ENCODE measurements around the gene C1orf87.
A peak's percentile ranks its signal among the peaks of the same experiment; 100 is the strongest.

The C1orf87 gene

DNA sequence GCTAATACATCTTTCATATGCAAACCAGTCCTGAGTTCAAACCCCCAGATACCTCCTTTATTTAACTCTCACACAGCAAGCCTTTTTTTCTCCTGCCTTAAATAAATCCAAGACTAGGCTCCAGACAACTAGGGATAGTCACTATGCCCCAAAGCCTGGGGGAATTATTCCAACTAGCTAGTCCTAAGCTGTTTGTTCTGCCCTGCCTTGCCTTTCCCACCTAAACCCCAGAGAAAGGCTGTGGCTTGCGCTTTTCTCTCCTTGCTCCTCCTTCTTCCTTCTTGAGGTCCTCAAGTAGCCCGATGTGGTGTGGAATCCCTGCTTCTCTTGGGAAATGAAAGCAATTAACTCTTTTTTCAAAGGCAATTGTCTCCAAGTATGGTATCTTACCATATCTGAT, 31.8 kb downstream of the C1orf87 start:
- Histone ChIP-seq H3K4me1 (ENCODE audit: control insufficient read depth, low read depth, low read length) (no peaks in the 10 kb centered on the region), H3K56ac (ENCODE audit: low read length) (no peak overlapping the region), H2AK5ac (ENCODE audit: low read length) (no peak overlapping the region), H3K18ac (ENCODE audit: low read length) (no peak overlapping the region), H3K27me3 (ENCODE audit: insufficient read depth, low read length, poor library complexity) (no peaks in the 10 kb centered on the region), H4K5ac (ENCODE audit: low read length) (no peak overlapping the region), H3K4ac (ENCODE audit: low read depth, low read length) (no peak overlapping the region), H3K23ac (ENCODE audit: low read length) (no peak overlapping the region), H4K8ac (ENCODE audit: low read depth, low read length) (no peak overlapping the region), H2BK15ac (replicated peaks; ENCODE audit: low read depth) (no peak overlapping the region), H2BK120ac (ENCODE audit: low read depth, low read length) (no peak overlapping the region), H2BK5ac (ENCODE audit: low read length) (no peak overlapping the region), H3K79me1 (ENCODE audit: low read length) (no peaks in the 10 kb centered on the region), H3K27ac (ENCODE audit: low read depth, low read length) (no peak overlapping the region), H3K36me3 (ENCODE audit: control insufficient read depth, insufficient read depth, low read length) (no peaks in the 10 kb centered on the region), H3K9ac (ENCODE audit: low read length) (no peak overlapping the region), H3K4me2 (ENCODE audit: low read length) (no peak overlapping the region), H3K4me3 (ENCODE audit: low read length) (no peak overlapping the region), H3K79me2 (ENCODE audit: control insufficient read depth, insufficient read depth, low read length) (no peaks in the 10 kb centered on the region)
- WGBS (ENCODE audit: extremely low coverage, insufficient coverage, low lambda C conversion rate), result no CpG with 5 or more reads among the region's 2 CpGs
- DNase-seq, result no peak

DNA sequence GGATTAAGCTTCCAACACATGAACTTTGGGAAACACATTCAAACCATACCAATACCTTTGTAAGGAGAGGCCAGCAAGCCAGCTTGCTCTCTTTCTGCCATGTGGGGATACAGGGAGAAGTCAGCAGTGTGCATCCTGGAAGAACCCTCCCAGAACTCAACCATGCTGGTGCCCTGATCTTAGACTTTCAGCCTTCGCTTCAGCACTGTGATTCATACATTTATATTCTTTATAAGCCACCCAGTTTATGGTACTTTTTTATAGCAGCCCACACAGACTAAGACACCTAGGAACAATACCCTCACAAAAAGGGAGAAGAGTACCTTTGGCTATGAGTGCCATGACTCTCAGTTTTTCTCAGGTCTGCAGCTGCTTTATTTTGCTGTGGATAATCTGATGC, 35.9 kb downstream of the C1orf87 start:
- Histone ChIP-seq H3K27ac (ENCODE audit: low read depth, low read length) (no peak overlapping the region), H4K8ac (ENCODE audit: low read depth, low read length) (no peak overlapping the region), H2AK5ac (ENCODE audit: low read length) (no peak overlapping the region), H4K5ac (ENCODE audit: low read length) (no peak overlapping the region), H3K56ac (ENCODE audit: low read length) (no peak overlapping the region), H3K27me3 (ENCODE audit: insufficient read depth, low read length, poor library complexity) (no peaks in the 10 kb centered on the region), H3K4me3 (ENCODE audit: low read length) (no peak overlapping the region), H3K4ac (ENCODE audit: low read depth, low read length) (no peak overlapping the region), H3K9ac (ENCODE audit: low read length) (no peak overlapping the region), H3K4me1 (ENCODE audit: control insufficient read depth, low read depth, low read length) (no peaks in the 10 kb centered on the region), H3K36me3 (ENCODE audit: control insufficient read depth, insufficient read depth, low read length) (no peaks in the 10 kb centered on the region), H2BK120ac (ENCODE audit: low read depth, low read length) (no peak overlapping the region), H3K4me2 (ENCODE audit: low read length) (no peak overlapping the region), H2BK5ac (ENCODE audit: low read length) (no peak overlapping the region), H3K18ac (ENCODE audit: low read length) (no peak overlapping the region), H3K79me1 (ENCODE audit: low read length) (no peaks in the 10 kb centered on the region), H3K23ac (ENCODE audit: low read length) (no peak overlapping the region), H3K79me2 (ENCODE audit: control insufficient read depth, insufficient read depth, low read length) (no peaks in the 10 kb centered on the region), H2BK15ac (replicated peaks; ENCODE audit: low read depth) (no peak overlapping the region)
- WGBS (ENCODE audit: extremely low coverage, insufficient coverage, low lambda C conversion rate), result no CpG with 5 or more reads among the region's 1 CpG
- no peak for DNase-seq

GRCh38 chr1:60036856-60037460, 36.6 kb downstream of the C1orf87 start:
- no CpG with 5 or more reads among the region's 6 CpGs for WGBS (ENCODE audit: extremely low coverage, insufficient coverage, low lambda C conversion rate)
- Histone ChIP-seq H3K18ac (ENCODE audit: low read length) (no peak overlapping the region), H2AK5ac (ENCODE audit: low read length) (no peak overlapping the region), H3K79me2 (ENCODE audit: control insufficient read depth, insufficient read depth, low read length) (no peaks in the 10 kb centered on the region), H3K4ac (ENCODE audit: low read depth, low read length) (no peak overlapping the region), H3K56ac (ENCODE audit: low read length) (no peak overlapping the region), H3K27ac (ENCODE audit: low read depth, low read length) (no peak overlapping the region), H3K23ac (ENCODE audit: low read length) (no peak overlapping the region), H2BK120ac (ENCODE audit: low read depth, low read length) (no peak overlapping the region), H3K4me2 (ENCODE audit: low read length) (no peak overlapping the region), H3K36me3 (ENCODE audit: control insufficient read depth, insufficient read depth, low read length) (no peaks in the 10 kb centered on the region), H4K8ac (ENCODE audit: low read depth, low read length) (no peak overlapping the region), H3K4me1 (ENCODE audit: control insufficient read depth, low read depth, low read length) (no peaks in the 10 kb centered on the region), H3K79me1 (ENCODE audit: low read length) (no peaks in the 10 kb centered on the region), H2BK5ac (ENCODE audit: low read length) (no peak overlapping the region), H3K9ac (ENCODE audit: low read length) (no peak overlapping the region), H4K5ac (ENCODE audit: low read length) (no peak overlapping the region), H2BK15ac (replicated peaks; ENCODE audit: low read depth) (no peak overlapping the region), H3K4me3 (ENCODE audit: low read length) (no peak overlapping the region), H3K27me3 (ENCODE audit: insufficient read depth, low read length, poor library complexity) (no peaks in the 10 kb centered on the region)
- no peak for DNase-seq

GRCh38 chr1:60035921-60036320, 37.6 kb downstream of the C1orf87 start:
- Histone ChIP-seq H3K79me1 (ENCODE audit: low read length) (no peaks in the 10 kb centered on the region), H2BK120ac (ENCODE audit: low read depth, low read length) (no peak overlapping the region), H3K27me3 (ENCODE audit: insufficient read depth, low read length, poor library complexity) (no peaks in the 10 kb centered on the region), H3K4me2 (ENCODE audit: low read length) (no peak overlapping the region), H3K4me3 (ENCODE audit: low read length) (no peak overlapping the region), H3K27ac (ENCODE audit: low read depth, low read length) (no peak overlapping the region), H3K36me3 (ENCODE audit: control insufficient read depth, insufficient read depth, low read length) (no peaks in the 10 kb centered on the region), H2BK5ac (ENCODE audit: low read length) (no peak overlapping the region), H3K56ac (ENCODE audit: low read length) (no peak overlapping the region), H3K4me1 (ENCODE audit: control insufficient read depth, low read depth, low read length) (no peaks in the 10 kb centered on the region), H4K5ac (ENCODE audit: low read length) (no peak overlapping the region), H3K4ac (ENCODE audit: low read depth, low read length) (no peak overlapping the region), H4K8ac (ENCODE audit: low read depth, low read length) (no peak overlapping the region), H2AK5ac (ENCODE audit: low read length) (no peak overlapping the region), H3K23ac (ENCODE audit: low read length) (no peak overlapping the region), H3K9ac (ENCODE audit: low read length) (no peak overlapping the region), H3K18ac (ENCODE audit: low read length) (no peak overlapping the region), H3K79me2 (ENCODE audit: control insufficient read depth, insufficient read depth, low read length) (no peaks in the 10 kb centered on the region), H2BK15ac (replicated peaks; ENCODE audit: low read depth) (no peak overlapping the region)
- no CpG with 5 or more reads among the region's 2 CpGs for WGBS (ENCODE audit: extremely low coverage, insufficient coverage, low lambda C conversion rate)
- DNase-seq, result no peak

GRCh38 chr1:60034999-60035398, 38.6 kb downstream of the C1orf87 start:
- Histone ChIP-seq H3K9ac (ENCODE audit: low read length) (no peak overlapping the region), H3K79me1 (ENCODE audit: low read length) (no peaks in the 10 kb centered on the region), H3K4me2 (ENCODE audit: low read length) (no peak overlapping the region), H3K79me2 (ENCODE audit: control insufficient read depth, insufficient read depth, low read length) (no peaks in the 10 kb centered on the region), H4K5ac (ENCODE audit: low read length) (no peak overlapping the region), H3K23ac (ENCODE audit: low read length) (no peak overlapping the region), H2AK5ac (ENCODE audit: low read length) (no peak overlapping the region), H2BK5ac (ENCODE audit: low read length) (no peak overlapping the region), H3K36me3 (ENCODE audit: control insufficient read depth, insufficient read depth, low read length) (no peaks in the 10 kb centered on the region), H4K8ac (ENCODE audit: low read depth, low read length) (no peak overlapping the region), H3K4me3 (ENCODE audit: low read length) (no peak overlapping the region), H3K56ac (ENCODE audit: low read length) (no peak overlapping the region), H3K27me3 (ENCODE audit: insufficient read depth, low read length, poor library complexity) (no peaks in the 10 kb centered on the region), H2BK15ac (replicated peaks; ENCODE audit: low read depth) (peak overlapping the region; percentile 6), H3K18ac (ENCODE audit: low read length) (no peak overlapping the region), H3K4me1 (ENCODE audit: control insufficient read depth, low read depth, low read length) (no peaks in the 10 kb centered on the region), H3K4ac (ENCODE audit: low read depth, low read length) (no peak overlapping the region), H2BK120ac (ENCODE audit: low read depth, low read length) (no peak overlapping the region), H3K27ac (ENCODE audit: low read depth, low read length) (no peak overlapping the region)
- no CpG with 5 or more reads among the region's 2 CpGs for WGBS (ENCODE audit: extremely low coverage, insufficient coverage, low lambda C conversion rate)
- DNase-seq, result no peak

GRCh38 chr1:60033066-60033465, 40.5 kb downstream of the C1orf87 start:
- no peaks in the 10 kb centered on the region for H3K27me3 ChIP-seq (ENCODE audit: insufficient read depth, low read length, poor library complexity)
- H2BK120ac ChIP-seq (ENCODE audit: low read depth, low read length), result no peak overlapping the region
- DNase-seq, result no peak
- no peak overlapping the region for H3K23ac ChIP-seq (ENCODE audit: low read length)
- H3K79me2 ChIP-seq (ENCODE audit: control insufficient read depth, insufficient read depth, low read length), result no peaks in the 10 kb centered on the region
- no peak overlapping the region for H2AK5ac ChIP-seq (ENCODE audit: low read length)
- no peak overlapping the region for H4K5ac ChIP-seq (ENCODE audit: low read length)
- H3K56ac ChIP-seq (ENCODE audit: low read length), result no peak overlapping the region
- no peaks in the 10 kb centered on the region for H3K79me1 ChIP-seq (ENCODE audit: low read length)
- H3K4me3 ChIP-seq (ENCODE audit: low read length), result no peak overlapping the region
- WGBS (ENCODE audit: extremely low coverage, insufficient coverage, low lambda C conversion rate), result no CpG with 5 or more reads among the region's 1 CpG
- no peak overlapping the region for H3K18ac ChIP-seq (ENCODE audit: low read length)
- H4K8ac ChIP-seq (ENCODE audit: low read depth, low read length), result no peak overlapping the region
- H3K4ac ChIP-seq (ENCODE audit: low read depth, low read length), result no peak overlapping the region
- H3K4me1 ChIP-seq (ENCODE audit: control insufficient read depth, low read depth, low read length), result no peaks in the 10 kb centered on the region
- H2BK15ac ChIP-seq (replicated peaks; ENCODE audit: low read depth), result no peak overlapping the region
- no peak overlapping the region for H2BK5ac ChIP-seq (ENCODE audit: low read length)
- H3K27ac ChIP-seq (ENCODE audit: low read depth, low read length), result no peak overlapping the region
- H3K4me2 ChIP-seq (ENCODE audit: low read length), result no peak overlapping the region
- H3K36me3 ChIP-seq (ENCODE audit: control insufficient read depth, insufficient read depth, low read length), result no peaks in the 10 kb centered on the region
- H3K9ac ChIP-seq (ENCODE audit: low read length), result no peak overlapping the region
